Sigmoid colon (tissue), 4 donors: ENCODE data around the gene DUSP14.

Source experiments
- CTCF ChIP-seq, 4 experiments: fragments of 450-650 bp in 3 of 4; fragments of 200-600 bp in 1 of 4; IDR thresholded peaks; one replicate each; pipeline ENCODE4 v1.5.1; 2016 to 2019; ENCODE audit warnings: antibody characterized with exemption in 4 of 4, mild to moderate bottlenecking in 3 of 4, moderate library complexity in 2 of 4
- POLR2AphosphoS5 ChIP-seq, 4 donors: sonication (generic); formaldehyde crosslinking; IDR thresholded peaks; one replicate each; pipeline ENCODE4 v1.6.1; 2017; ENCODE audit warnings: antibody characterized with exemption in 4 of 4

GRCh38 chr17:37523715-37524219 lies 34.1 kb downstream of the DUSP14 start:
- TF ChIP-seq CTCF (IDR thresholded peaks at IDR 0.05), result no peak
- TF ChIP-seq POLR2AphosphoS5 (IDR thresholded peaks at IDR 0.05), result no peak
